ENCODE results near the gene TCEAL1.
"Not testable (repeated sequence)": the region's sequence is repeated elsewhere in the genome, so short reads cannot be mapped to it uniquely, and the experiment has no call there.

Gene TCEAL1

DNA sequence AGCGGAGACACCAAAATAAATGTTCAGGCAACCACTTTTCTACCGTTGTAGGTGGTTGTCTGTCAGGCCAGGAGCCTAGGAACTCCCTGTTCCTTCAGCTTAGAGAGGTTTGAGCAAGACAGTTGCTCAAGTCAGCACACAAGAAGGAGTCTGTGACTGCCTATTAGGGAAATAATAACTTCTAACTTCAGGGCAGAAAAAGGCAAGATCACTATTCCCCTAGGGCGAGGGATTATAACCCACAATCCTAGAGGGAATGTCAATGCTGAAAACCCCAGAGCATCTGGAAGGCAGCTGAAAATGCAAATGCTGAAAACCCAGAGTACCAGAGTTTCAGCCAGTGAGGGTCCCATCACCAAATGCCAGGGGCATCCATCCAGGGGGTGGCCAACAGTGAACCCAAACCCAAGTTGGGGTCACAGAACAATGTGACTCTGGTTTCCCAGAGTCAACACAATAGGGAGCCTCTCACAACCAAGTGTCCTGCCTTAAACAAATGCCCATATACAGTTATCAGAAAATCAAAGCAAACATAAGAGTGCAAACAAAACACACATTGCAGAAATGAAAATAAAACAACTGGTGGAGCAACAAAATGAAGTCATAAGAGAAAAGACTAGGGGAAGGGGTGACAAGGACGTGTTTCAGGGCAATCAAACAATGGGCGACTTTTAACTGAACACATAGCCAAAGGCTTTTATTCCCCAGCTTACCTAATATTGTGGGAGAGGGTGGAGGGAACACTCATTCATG is 30.1 kb downstream of the TCEAL1 start:
- H3K36me3 ChIP-seq (replicated peaks), result no peaks in the 10 kb centered on the region
- H3K27ac ChIP-seq, result no peak overlapping the region
- in situ Hi-C loops (cut with HindIII; ENCODE audit: low pct_ligation_motif_present, low sequenced_read_pairs), result no loop called here
- H3K27me3 ChIP-seq (replicated peaks), result no peaks in the 10 kb centered on the region
- no peak for DNase-seq
- TF ChIP-seq, protein P1, sequence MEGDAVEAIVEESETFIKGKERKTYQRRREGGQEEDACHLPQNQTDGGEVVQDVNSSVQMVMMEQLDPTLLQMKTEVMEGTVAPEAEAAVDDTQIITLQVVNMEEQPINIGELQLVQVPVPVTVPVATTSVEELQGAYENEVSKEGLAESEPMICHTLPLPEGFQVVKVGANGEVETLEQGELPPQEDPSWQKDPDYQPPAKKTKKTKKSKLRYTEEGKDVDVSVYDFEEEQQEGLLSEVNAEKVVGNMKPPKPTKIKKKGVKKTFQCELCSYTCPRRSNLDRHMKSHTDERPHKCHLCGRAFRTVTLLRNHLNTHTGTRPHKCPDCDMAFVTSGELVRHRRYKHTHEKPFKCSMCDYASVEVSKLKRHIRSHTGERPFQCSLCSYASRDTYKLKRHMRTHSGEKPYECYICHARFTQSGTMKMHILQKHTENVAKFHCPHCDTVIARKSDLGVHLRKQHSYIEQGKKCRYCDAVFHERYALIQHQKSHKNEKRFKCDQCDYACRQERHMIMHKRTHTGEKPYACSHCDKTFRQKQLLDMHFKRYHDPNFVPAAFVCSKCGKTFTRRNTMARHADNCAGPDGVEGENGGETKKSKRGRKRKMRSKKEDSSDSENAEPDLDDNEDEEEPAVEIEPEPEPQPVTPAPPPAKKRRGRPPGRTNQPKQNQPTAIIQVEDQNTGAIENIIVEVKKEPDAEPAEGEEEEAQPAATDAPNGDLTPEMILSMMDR (IDR thresholded peaks at IDR 0.05; ENCODE audit: low read depth, low read length, missing control alignments), result no peak
- H3K4me3 ChIP-seq (ENCODE audit: low read depth, low read length), result no peak overlapping the region

DNA sequence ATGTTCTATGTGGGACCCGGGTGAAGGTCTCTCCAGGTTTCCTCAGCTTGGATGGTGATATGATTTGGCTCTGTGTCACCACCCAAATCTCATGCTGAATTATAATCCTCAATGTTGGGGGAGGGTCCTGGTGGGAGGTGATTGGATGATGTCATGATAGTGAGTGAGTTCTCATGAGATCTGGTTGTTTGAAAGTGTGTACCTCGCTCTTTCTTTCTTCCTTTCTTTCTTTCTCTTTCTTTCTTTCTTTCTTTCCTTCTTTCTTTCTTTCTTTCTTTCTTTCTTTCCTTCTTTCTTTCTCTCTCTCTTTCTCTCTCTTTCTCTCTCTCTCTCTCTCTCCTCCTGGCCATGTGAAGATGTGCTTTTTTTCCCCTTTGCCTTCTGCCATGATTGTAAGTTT is 30.7 kb downstream of the TCEAL1 start:
- H3K36me3 ChIP-seq (replicated peaks); H3K27me3 ChIP-seq (replicated peaks); in situ Hi-C loops (cut with HindIII; ENCODE audit: low pct_ligation_motif_present, low sequenced_read_pairs); H3K4me3 ChIP-seq (ENCODE audit: low read depth, low read length); DNase-seq; H3K27ac ChIP-seq: not testable (repeated sequence)

DNA sequence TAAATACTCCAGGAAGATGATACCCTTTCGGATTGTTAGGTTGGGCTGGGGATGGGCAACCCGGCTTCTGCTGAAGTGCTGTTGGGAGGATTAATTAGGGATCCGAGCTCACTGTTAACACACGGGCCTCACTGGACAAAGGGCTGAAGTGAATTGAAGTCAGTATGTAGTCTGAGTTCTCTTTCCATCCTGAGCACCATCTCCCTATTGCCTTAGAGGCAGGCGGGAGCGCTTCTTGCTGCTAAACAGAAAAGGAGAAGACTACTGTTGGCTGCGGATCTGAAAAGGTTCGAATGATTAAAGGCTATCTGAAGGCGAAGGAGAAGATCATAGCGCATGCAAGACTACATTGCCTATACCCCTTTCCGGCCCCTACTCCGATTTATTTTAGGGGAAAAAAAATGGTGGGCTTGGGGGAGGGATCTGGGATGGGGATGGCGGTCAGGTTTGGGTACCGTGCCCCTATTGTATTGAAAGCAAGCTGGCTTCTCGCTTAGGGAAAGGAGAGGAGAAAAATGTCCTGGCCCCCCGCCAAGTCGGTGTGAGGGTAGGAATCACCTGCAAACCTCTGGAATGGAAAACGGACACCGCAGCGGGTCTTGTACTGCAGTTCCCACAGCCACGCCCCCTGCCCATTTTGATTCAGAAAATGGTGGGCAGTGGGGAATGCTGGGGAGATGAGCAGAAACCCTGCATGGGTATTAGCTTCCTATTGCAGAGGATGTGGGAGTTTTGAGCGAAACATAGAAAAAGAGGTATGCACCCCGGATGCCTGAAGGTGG is 35.4 kb downstream of the TCEAL1 start:
- H3K27ac ChIP-seq, result no peak overlapping the region
- TF ChIP-seq, protein P1 (IDR thresholded peaks at IDR 0.05; ENCODE audit: low read depth, low read length, missing control alignments), result no peak
- in situ Hi-C loops (cut with HindIII; ENCODE audit: low pct_ligation_motif_present, low sequenced_read_pairs), result no loop called here
- H3K27me3 ChIP-seq (replicated peaks), result no peaks in the 10 kb centered on the region
- DNase-seq, result no peak
- no peak overlapping the region for H3K4me3 ChIP-seq (ENCODE audit: low read depth, low read length)
- no peaks in the 10 kb centered on the region for H3K36me3 ChIP-seq (replicated peaks)

DNA sequence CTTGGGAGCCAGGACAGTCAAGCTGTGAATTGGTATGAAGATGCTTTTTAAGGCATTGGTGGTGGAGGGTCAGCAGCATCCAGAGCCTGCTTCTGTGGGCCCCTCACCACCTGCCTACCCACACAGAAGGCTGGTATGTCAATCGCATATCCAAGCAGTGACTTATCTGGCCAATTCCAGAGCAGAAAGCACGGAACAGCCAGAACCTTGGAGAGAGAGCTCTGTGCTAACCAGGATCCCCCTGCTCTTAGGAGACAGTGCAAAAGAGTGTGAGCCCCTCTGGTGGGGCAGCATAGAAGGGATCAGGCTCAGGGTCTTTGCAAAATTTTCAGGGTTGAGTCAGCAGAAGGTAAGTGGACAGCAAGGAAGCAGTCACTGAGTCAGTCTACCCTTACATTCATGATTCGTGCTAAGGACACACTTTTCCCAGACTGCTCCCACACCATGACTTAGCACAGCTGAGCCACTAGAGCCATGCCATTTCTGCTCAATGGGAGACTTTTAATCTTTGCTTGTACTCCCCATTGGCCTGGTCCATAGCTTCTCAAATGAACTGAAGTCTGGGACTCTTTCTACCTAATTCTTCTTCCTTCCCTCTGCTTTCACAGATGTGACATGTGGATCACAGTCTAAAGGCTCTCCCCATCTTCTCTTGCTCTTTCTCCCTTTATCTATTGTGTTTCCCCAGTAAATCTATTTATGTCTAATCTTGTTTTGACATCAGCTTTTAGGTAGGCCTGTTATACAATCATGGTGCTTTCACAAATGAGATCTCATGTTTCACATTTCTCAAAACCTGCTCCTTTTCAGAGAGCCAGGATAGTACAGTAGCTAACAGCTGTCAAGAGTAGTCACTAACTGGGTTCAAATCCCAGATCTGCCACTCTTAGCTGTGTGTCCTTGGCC is 37.7 kb downstream of the TCEAL1 start:
- DNase-seq, result no peak
- H3K4me3 ChIP-seq (ENCODE audit: low read depth, low read length), result no peak overlapping the region
- no peaks in the 10 kb centered on the region for H3K36me3 ChIP-seq (replicated peaks)
- no peak overlapping the region for H3K27ac ChIP-seq
- in situ Hi-C loops (cut with HindIII; ENCODE audit: low pct_ligation_motif_present, low sequenced_read_pairs), result no loop called here
- TF ChIP-seq, protein P1 (IDR thresholded peaks at IDR 0.05; ENCODE audit: low read depth, low read length, missing control alignments), result no peak
- no peaks in the 10 kb centered on the region for H3K27me3 ChIP-seq (replicated peaks)

DNA sequence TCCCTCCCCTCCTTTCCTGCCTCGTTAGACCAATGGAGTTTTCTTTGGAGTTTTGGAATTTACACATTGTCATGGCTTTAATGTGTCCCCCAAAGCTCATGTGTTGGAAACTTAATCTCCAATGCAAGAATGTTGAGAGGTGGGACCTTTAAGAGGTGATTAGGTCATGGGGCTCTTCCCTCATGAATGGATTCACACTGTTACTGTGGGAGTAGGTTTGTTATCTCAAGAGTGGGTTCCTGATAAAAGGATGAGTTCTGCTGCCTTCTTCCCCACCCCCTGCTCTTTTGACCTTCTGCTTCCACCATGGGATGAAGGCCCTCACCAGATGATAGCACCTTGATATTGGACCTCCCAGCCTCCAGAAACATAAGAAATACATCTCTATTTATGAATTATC is 41.0 kb downstream of the TCEAL1 start:
- H3K27ac ChIP-seq, result no peak overlapping the region
- no peak overlapping the region for H3K4me3 ChIP-seq (ENCODE audit: low read depth, low read length)
- DNase-seq, result no peak
- no peaks in the 10 kb centered on the region for H3K27me3 ChIP-seq (replicated peaks)
- in situ Hi-C loops (cut with HindIII; ENCODE audit: low pct_ligation_motif_present, low sequenced_read_pairs), result no loop called here
- H3K36me3 ChIP-seq (replicated peaks), result peaks cover under 1% of the 10 kb centered on the region
- TF ChIP-seq, protein P1 (IDR thresholded peaks at IDR 0.05; ENCODE audit: low read depth, low read length, missing control alignments), result no peak

Data from brain microvascular endothelial cell (primary cell).